GM04503 (cell line): Measurements from ENCODE around the gene FLRT1.

Experiments
- DNase-seq: peaks from one replicate; pipeline ENCODE4 v3.0.0-alpha.2; 2012; ENCODE audit warnings: low read depth

The FLRT1 gene

DNA sequence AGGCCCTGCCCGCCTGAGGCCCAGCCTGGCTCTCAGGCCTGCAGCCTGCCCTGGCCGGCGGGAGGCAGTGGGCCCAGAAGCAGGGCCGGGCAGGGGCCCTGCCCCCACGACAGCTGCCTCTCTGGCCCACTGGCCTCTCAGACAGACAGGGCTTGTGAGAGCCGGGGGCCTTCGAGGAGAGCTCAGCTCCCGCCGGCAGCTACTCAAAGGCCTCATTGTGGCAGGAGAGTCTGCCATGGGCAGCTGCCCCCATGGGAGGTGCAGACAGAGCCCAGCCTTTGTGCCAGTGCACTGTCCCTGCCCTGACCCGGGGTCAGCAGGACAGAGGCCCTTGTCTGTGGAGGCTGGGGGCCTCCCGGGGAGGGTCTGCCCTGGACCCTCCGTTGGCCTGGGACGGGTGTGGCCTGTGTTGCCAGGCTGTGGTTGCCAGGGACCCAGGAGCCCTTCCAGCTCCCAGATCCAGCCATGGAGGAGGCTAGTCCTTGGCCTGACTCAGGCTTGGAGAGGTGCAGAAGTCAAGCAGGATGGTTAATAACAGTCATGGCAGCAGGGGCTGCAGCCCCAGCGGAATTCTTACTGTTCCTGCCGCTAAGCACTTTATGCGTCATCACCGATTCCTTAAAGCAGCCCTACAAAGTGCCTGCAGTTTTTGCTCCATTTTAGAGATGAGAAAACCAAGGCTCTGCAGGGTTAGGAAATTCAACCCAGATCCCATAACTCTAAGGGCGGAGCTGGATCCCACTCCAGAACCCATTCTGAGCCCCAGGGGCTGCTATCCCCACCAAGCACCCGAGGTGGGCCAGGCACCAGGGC lies 12.5 kb downstream of the FLRT1 start:
- no peak for DNase-seq

DNA sequence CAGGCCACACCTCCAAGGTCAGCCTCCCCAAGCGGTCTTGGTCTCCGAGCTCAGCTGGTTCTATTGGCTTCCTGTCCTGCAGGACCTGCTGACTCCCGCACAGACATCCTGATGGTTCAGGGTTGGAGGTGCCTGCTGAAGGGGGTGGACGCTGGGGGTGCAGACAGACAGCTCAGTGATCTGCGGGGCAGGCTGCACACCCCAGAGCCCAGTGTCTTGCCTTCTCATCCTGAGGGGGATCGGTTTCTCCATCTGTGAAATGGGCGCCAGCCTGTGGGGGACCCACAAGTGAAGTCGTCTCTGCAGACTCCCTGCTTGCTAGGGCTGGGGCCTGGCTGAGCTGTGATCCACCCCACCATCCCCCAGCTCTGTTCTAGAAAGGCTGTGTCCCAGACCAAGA lies 13.8 kb downstream of the FLRT1 start:
- no peak for DNase-seq

DNA sequence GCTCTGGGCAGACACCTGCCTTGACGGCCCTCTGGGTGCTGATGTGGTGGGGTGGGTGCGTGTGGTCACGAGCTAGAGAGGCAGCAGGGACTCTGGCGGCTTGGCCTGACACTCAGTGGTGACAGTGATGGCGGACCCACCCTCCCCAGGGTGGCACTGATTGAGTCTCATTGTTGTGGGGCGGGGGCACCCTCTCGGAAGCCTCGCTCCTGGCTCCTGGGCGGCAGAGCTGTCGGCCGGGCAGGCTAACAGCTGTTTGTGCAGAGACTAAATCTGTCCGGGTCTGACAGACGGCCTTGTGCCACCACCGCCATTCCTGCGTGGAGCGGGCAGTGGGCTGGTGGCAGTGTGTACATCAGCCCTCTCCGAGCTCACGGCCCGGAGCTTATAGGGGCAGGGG lies 15.6 kb downstream of the FLRT1 start:
- DNase-seq, result no peak

DNA sequence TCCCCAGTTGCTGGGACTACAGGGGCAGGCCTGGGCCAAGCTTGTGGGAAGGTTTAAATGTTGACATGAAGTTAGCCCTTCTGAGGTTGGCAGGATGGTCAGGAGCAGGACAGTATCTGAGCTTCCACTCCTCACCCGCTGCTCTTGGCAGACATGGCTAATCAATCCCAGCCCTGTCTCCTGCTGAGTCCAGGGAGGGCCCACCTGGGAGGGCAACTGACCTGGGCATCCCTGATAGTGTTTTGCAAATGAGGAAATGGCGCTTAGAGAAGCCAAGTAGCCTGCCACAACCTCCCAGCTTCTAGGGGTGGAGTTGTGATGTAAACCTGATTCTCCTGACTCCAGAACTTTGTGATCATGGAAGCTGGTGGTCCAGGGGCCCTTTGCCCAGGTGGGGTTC lies 16.7 kb downstream of the FLRT1 start:
- no peak for DNase-seq

DNA sequence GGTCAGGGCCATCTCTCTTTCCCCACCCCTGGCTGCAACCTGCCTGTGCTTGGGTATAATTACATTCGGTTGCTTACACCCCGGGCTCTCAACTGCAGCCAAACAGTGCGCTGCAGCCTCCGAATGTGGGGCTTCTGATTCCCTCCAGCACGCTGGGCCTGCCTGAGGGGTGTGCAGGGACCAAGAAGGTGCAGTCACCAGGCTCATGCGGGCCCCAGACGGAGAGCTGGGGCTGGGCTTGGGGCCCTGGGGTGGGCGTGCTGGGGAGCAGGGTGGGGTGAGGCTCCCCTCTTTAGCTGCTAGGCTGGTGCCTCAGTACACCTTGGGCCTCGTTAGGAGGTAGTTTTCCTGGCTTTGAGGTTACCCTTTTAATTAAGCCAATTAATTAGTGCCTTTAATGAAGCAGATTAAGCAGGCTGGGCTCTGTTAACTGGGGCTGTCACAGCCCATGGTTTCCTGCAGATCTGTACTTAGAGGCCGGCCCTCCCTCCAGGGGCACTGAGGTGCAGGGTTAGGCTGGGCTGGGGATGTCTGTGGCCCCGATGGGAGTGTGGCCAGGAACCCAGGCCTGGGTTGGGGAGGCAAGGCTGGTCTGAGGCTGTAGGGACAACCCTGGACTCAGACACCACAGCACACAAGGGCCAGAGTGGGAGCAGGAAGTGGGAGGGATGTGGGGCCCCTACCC lies 17.3 kb downstream of the FLRT1 start:
- no peak for DNase-seq

DNA sequence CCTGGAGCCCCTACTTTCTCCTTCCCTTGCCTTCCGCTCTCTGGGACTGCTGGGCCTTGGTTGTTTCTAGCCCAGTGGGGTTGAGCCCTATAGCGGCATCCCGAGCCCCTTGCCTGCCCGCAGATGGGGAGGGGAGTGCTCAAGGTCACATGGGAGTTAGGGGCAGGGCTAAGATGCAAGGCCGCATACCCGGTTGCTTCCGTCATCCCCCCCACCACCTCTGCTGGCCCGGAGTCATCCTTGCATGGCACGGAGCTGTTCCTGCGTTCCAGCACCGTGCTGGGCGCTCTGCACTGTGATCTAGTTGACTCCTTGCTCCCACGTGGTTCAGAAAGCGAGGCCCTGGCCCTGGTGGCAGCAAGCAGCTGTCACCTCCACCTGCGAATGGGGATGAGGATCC lies 18.0 kb downstream of the FLRT1 start:
- no peak for DNase-seq

DNA sequence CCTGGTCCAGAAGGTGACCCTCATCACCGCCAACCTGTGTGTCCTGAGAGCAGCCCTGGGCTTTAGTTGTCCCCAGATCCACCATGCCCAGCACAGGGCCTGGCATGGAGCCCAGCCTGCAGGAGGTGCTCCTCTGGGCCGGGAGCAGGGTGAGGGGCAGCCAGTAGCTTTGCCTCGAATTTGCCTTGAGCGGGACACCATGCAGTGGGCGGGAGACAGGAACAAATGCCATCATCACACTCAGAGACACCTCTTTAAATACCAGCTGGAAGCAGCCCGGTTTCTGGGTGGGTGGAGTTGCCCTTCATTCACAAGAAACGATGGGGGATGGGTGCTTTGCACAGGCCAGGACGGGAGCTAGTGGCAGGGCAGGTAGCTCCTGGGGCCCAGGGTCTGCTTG lies 19.3 kb downstream of the FLRT1 start:
- no peak for DNase-seq

DNA sequence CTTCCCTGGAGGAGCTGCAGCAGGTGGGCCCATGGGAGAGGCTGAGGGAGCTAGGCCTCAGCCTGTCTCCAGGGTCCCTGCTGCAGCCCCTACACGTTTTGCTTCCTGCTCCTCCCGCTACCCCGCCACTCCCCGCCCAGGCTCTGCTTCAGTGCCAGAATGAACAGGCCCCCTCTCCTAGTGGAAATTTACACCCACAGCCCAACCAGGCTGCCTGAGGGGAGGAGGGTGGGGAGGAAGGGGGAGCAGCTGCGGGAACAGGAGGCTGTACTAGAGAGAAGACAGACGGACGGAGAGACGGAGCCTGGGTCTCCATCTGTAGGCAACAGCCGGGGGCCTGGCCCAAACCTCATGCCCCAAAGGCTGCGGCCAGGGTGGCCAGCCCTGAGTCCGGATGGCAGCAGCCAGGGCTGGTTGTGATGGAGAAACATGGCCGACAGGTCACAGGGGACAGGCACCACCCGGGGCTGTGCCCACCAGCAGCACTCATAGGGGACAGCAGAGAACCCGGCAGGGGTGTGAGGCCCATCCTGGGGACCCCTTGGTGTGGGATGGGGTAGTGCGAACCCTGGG lies 20.6 kb downstream of the FLRT1 start:
- DNase-seq, result no peak

DNA sequence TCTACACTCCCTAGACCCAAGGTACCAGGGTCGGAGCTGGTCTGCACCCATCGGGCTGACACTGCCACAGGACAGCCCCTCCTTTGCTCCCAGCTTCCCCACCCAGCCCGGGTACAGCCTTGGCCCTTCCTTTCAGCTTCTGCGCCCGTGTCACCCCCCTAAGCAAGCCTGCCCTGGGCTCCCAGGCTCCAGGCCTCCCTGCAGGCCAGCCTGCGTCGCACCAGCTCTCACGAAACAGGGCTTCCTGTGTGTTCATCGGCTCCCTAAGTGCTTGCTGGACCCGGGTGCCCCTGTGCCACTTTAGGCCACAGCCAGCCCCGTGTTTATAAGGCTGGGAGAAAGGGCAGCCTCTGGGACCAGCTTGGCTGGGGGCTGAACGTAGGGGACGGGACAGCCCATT lies 21.1 kb downstream of the FLRT1 start:
- DNase-seq, result no peak

DNA sequence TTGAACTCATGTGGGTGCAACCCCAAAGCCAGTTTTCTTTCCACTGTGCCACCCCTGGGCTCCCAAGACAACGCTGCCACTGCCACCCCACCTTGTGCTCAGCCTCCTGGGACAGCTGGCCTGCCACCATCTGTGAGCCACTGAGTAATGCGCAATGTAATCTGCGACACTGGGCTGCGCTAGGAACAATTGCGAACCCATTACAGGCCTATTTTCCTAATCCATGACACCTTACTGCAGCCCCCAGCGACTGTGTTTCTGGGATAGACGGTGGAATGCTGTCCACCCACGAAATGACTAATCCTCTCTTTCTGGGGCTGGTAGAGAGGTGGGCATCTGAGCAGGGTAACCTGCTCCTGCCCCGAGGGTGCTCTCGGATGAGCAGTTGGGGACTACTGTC lies 22.2 kb downstream of the FLRT1 start:
- DNase-seq, result no peak

DNA sequence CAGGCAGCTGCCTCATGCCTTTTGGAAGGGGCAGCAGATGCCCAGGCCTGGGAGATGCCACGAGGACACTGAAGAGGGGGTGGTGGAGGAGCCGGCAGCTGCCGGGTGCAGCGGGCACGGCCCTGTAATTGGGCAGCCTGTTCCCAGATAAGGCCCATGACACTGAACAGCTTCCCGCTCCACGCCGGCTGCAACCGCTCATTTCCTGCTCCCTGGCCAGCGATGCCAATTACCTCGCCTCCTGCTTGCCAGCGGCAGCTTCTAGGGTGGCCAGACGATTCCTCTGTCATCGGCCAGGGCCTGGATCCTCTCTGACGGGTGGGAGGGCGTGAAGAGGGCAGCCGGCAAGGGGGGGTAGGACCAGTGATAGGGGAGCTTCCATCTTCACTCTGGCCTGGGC lies 22.8 kb downstream of the FLRT1 start:
- DNase-seq, result no peak

DNA sequence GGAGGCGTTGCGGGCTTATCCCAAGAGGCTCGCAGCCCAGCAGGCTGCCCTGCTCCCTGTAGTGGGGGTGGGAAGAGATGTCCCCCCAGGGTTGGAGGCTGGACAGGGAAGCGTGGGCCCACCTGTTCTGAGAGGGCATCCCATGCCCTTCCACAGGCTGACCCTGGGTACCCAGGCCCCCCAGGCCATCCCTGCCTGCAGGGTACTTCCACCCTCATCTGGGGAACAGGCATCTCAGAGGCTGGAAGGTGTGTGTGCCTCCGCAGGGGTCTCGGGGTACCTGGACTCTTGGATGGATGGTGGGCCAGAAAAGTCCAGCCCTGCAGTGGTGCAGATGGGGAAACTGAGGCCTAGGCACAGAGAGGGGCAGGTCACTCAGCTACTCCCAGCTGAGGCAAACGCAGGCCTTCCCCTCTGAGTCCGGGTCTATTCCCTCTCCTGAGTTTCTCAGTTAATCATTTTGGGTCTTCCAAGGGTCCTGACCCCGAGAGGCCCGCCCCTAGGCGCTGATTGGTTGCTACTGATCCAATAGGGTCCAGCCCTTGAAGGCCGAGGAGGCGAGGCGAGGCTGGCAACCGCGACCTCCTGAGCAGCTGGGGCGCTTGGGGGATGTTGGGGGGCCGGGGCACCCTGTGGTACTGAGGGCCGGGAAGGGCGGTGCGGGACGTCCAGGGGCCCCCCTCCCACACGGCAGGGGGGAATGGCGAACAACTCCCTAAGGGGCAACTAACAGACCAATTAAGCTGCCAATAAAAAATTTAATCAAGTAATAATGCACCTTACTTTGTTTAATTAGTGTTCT lies 23.8 kb downstream of the FLRT1 start:
- no peak for DNase-seq

DNA sequence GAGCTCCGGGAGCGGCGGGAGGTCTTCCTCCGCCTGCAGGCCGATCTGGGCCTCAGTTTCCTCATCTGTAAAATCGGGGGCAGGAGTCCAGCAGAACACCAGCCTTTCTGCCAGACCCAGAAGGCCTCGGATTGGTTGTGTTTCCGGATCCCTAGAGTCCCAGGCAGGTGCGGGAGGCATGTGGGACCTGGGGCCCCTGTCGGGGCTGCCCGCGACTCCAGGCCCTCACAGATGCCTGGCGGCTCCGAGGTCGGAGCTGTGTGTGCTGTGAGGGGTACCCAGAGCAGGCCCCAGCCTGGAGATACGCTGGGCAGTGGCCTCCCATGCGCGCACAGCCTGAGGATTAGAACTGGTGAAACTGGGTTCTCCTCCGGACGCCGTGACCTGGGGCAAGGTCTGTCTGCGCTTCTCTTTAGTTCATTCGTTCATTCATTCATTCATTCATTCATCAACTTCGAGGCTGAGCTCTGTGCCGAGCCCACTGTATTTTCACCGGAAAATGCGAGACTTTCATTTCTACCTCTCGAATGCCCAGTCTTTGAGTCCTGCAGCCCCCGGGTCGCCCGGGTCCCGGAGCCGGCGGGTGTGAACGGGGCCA lies 24.6 kb downstream of the FLRT1 start:
- DNase-seq, result no peak

DNA sequence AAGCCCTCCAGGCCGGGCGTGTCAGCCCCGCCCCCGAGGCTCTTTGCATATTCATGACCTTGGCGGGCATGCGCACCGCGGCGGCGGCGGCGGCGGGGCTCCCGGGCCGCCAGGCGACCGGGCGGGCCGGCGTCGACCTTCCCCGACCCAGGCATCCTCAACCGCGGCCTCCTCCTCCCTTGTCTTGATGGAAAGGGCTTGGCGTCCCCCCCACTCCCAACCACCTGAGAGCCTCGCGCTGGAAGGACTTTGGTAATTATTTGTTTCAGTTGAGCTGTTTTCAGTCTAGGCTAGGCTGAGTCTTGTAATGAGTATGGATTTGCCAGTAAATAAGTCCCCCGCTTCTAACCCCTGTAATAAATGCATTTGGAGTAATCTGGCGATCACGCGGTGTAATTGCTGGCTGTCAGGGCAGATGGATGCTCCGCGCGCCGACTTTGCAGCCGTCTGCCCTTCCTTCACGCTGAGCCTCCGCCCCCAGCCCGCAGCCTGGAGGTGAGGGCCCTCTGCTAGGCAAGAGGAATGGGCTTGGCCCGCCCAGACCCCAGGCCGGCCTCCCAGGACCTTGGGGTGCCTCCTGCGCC lies 25.2 kb downstream of the FLRT1 start:
- no peak for DNase-seq

DNA sequence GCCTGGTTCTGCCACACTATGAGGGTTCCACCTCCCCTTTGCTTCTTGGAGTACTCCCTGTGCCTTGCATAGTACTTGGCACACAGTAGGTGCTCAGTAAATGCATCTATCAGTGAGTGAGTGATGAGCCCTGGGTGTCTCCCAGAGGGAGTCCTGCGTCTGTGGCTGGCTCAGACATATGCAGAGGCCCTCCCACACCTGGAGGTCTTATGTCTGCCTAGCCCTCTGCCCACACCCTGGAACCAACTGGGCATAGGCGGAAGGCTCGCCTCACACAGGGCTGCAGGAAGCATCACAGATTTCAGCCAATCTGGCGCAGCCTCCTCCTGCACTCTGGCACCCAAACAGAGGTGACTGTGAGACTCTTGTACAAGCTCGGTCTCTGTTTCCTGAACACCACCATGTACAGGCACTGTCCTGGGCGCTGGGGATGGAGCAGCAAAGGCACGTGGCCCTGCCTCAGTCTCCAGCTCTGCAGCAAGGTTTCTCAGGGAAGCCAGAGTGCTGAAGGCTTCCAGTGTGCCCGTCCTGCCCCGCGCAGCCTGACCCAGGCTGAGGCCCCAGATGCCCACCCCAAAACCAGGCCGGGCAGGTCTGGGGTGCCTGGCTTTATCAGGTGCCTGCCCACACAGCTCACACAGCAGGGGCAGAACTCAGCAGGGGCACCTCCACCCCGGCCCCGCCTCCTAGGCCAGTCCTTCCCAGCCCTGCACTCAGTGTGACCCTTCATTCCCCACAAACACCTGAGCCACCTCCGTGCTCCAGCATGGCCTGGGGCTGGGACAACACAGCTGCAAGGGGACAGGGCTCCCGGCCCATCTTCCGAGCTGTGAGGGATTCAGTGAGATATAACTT lies 26.7 kb downstream of the FLRT1 start:
- DNase-seq, result no peak

DNA sequence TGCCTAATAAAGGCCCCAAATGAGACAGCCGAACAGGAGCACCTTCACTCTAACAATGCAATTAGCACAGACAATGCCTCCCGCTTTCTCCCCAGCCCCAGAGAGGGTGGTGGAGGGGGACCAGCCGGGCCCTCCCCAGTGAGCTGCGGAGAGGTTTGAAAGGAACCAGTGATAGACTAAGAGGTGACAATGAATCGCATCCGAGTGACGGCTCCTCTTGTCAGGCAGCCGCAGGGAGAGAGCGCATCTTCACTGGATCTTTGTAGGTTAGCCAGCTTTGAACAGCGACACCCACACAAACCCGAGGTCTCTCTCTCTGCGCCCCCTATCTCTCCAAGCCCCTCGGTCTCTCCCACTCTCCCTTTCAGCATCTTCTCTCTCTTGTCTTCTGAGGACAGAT lies 28.0 kb downstream of the FLRT1 start:
- DNase-seq, result no peak

DNA sequence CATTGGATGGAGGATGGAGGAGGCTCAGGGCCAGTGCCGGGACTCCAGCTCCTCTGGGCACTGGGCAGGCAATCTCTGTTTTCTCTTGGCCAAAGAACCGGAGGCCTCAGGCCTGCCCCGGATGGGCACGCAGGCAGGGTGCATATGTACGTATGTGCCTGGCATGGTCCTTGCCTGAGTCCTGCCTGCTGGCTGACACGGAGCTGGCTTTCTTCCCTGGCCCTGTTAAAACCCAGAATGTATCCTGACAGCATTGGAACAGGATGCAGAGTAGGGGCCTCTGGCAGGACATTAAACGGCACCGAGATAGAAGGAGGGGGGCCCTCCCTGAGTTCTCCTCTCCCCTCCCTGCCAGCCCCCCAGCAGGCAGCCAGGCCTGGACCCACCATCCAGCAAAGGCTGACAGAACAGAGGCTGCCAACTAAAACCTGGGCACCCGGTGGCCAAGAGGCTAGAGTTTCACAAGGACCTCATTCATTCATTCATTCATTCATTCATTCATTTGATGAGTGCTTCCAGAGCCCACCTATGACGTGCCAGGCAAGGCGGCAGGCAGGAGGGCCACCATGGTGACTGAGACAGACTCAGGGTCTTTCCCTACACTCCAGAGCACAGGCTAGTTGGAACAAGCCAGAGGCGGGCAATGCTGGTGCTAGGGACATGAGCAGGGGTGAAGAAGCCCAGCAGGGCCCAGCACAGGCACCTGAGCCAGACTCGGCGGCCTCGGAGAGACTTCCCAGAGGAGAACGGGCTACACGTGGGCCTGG lies 28.8 kb downstream of the FLRT1 start:
- DNase-seq, result no peak

DNA sequence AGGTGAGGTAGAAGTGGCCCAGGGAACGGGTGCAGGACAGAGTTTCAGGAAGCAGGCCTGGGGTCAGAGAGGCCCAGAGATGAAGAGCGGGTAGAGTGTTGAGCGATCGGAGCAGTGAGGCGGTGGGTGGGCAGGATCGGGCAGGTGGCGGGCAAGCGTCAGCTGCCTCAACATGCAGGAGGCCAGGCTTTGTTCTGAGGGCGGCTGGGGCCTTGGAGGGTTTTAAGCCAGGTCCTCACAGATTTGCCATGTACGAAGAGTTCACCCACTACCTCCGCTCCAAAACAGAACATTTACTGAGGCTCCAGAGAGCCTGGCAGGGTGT lies 29.4 kb downstream of the FLRT1 start:
- no peak for DNase-seq

DNA sequence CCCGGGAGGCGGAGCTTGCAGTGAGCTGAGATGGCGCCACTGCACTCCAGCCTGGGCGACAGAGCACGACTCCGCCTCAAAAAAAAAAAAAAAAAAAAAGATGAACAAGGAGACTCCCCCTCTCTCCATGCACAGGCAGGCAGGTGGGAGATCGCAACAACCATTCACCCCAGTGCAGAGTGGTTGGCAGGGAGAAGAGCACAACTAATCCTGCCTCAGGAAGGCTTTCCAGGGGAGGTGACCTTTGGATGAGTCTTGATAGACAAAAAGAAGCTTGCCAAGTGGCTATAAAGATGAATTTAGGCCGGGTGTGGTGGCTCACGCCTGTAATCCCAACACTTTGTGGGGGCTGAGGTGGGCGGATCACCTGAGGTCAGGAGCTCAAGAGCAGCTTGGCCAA lies 30.0 kb downstream of the FLRT1 start:
- no peak for DNase-seq
